SKM-1 (cell line): ENCODE results near the gene VILL.
A peak's percentile ranks its signal among the peaks of the same experiment; 100 is the strongest.
"Not testable (repeated sequence)": the region's sequence is repeated elsewhere in the genome, so short reads cannot be mapped to it uniquely, and the experiment has no call there.

Experiments
- DNase-seq: peaks from one replicate; lab custom pipeline; 2025; ENCODE audit not compliant: unreplicated experiment; lab: John Stamatoyannopoulos, UW

The VILL gene

GRCh38 chr3:37985637-37986320 lies 4.8 kb upstream of the VILL start:
- DNase-seq, result no peak

- DNase-seq, result no peak
Observed at GRCh38 chr3:37986479-37987314, 3.9 kb upstream of the VILL start.

- DNase-seq, result no peak
Observed at GRCh38 chr3:37987315-37987697, 3.3 kb upstream of the VILL start.

DNA sequence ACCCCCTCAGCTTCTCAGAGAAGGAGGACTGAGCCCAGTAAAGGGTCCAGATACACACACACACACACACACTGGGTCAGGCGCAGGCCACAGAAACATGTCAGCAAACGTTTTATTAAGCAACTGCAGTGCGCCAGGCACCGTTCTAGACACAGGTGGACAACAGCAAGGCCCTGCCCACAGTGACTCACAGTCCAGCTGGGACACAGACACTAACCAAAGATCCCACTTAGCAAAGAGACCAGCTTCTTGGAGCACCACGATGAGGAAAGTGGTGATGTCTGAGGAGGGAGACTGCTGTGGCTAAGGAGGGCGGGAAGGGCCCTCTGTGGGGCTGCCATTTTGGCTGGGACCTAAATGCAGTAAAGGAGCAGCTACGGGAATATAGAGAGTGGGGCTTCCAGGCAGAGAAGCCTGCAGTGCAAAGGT lies 2.8 kb upstream of the VILL start:
- no peak for DNase-seq

GRCh38 chr3:37988376-37988775 lies 2.2 kb upstream of the VILL start:
- DNase-seq, result not testable (repeated sequence)

DNA sequence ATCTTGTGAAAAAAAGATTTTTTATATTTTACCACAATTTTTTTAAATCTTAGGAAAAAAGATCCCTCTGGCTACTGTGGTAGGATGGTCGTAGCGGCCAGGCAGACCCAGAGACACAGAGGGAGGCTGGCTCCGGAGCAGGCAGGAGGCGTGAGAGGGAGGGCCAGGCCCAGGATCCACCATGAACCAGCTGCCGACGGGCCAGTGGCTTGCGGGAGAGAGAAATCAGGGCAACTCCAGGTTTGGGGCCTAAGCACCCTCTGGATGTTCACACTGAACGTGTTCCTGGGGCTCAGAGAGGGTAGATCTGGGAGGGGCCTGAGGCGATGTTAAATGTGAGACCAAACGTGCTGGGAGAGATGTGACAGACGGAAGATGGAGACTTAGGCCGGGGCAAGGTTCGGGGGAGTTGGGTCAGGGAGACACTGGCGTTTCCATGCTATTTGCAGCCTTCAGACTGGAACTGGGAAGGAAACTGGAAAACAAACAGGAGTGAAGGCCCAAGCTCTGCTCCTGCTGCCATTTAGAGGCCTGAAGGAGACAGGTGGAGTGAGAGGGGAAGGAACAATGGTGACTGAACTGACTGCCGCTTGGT lies 1.6 kb upstream of the VILL start:
- DNase-seq, result no peak

- no peak for DNase-seq
Observed at GRCh38 chr3:37989821-37990480, 635 bp upstream of the VILL start.

- no peak for DNase-seq
Observed at GRCh38 chr3:37991109-37991508, 523 bp downstream of the VILL start.

GRCh38 chr3:37991823-37992222 lies 1.2 kb downstream of the VILL start:
- no peak for DNase-seq

GRCh38 chr3:37992271-37993066 lies 1.9 kb downstream of the VILL start:
- no peak for DNase-seq

DNA sequence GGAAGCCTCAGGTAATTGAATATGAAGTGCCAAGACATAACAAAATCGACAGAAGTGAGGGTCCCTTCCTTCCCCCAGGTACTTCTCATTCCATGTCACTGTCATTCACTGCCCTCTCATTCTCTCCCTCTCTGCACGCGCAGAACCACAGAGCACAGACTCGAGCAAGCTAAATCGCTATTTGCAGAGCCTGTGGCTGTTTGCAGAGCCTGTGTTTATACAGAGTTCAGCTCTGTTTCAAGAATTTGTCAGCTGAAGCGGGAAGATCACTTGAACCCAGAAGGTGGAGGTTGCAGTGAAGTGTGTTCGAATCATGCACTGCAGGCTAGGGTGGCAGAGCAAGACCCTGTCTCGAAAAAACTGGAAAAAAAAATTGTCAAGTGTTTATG lies 2.5 kb downstream of the VILL start:
- DNase-seq, result no peak

DNA sequence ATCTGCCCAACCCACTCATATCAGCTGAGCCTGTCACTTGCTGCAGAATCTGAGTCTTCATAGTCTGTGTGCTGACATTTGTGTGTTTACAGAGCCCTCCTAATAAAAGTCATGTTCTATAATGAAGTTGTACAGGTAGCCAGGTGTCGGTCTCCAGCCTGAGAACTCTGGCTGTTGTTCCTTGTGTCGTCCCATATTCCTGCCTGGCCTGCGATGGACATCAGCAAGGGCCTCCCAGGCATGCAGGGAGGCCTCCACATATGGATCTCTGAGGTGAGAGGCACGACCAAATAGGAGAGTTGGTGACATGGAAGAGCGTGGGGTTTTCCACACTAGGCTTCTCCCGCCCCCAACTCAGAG lies 2.9 kb downstream of the VILL start:
- no peak for DNase-seq

- peak; percentile 45 for DNase-seq
Observed at GRCh38 chr3:37993820-37994638, 3.4 kb downstream of the VILL start.

GRCh38 chr3:37994639-37994972 lies 4.0 kb downstream of the VILL start:
- no peak for DNase-seq

DNA sequence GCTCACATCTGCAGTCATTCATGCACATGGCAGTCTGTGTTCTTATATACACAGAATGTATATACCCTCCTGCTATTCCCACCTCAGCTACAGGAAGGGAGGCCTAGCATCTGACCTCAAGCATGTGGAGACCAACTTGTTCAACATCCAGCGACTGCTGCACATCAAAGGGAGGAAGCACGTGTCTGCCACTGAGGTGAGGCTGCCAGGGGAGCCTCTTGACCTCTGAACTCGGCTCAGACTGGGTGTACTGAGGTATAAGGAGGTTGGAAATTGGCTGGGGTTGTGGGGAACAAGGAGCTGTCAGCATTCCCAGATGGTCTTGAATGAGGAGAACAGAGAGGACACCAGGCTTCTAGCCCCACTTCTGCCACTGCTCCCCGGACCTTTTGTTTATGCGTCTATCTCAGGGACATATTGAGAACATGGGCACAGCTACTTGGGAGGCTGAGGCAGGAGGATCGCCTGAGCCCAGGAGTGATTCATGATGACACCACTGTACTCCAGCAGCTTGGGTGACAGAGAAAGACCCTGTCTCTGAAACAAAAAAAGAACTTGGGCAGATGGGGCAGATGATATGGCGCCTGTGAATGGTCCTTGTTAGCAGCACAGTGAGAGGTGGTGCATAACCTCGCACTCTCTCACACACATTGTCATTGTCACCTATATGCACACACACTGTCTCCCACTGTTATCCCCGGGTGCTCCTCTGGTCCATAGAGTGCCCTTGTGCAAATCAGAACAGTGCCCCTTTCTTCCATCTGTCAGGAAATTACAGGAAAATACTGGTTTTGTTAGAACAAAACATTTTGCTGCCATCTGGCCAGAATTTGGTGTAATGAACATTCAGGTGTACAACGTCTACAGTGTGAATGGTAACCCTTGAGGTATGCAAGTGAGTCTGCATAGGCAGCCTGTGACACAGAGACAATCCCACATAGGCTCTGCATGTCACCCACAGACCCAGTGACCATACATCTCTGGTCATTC lies 5.4 kb downstream of the VILL start:
- no peak for DNase-seq

DNA sequence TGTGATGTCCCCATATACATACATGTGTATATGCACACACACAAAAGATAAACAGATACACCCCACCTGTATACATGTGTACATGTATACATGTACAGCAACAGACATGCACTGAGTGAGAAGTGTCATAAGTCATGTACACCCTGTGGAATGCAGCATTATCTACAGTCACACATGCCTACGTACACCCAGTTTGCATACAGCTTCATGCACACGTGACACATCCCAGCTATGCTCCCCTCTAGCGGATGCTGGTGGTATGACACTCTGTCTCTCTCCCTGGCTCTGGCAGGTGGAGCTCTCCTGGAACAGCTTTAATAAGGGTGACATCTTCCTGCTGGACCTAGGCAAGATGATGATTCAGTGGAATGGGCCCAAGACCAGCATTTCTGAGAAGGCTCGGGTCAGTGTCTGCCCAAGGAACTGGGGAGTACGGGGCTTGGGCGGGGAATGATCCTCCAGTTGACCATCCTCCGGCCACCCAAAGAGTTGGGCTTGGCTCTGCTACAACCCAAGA lies 6.3 kb downstream of the VILL start:
- DNase-seq, result peak; percentile 55

DNA sequence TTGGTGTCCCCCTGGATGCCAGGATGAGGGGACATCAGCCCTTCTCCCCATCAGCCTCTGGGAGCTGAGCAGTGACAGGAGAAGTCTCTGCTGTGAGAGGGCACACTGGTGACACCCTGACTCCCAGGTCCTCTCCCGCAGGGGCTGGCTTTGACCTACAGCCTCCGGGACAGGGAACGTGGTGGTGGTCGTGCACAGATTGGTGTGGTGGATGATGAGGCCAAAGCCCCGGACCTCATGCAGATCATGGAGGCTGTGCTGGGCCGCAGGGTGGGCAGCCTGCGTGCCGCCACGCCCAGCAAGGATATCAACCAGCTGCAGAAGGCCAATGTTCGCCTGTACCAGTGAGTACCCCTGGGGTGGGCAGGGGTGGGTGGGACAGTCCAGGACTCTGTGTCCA lies 6.8 kb downstream of the VILL start:
- no peak for DNase-seq

DNA sequence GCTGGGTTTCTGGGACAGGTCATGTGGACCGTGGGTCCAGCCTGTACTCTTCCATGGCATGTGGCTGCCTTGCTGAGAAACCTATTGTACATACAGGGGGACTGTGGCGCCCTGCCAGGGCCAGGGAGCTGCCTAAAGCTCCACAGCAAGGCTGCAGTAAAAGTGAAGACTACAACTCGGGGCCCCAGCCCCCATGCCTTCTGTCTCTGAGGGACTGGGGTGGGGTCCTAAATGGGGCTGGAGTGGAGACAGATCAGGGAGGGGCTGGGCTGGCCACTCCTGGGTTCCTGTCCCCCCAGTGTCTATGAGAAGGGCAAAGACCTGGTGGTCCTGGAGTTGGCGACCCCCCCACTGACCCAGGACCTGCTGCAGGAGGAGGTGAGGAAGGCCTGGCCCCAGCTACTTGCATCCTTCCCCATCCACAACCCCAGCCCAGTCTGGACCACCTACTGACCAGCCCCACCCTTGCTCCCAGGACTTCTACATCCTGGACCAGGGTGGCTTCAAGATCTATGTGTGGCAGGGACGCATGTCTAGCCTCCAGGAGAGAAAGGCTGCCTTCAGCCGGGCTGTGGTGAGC lies 7.3 kb downstream of the VILL start:
- no peak for DNase-seq
